ENCODE data around the gene WNK1. TPM values are rescaled to one million over a fixed set of nuclear protein-coding genes. Genes with fewer than 3 reads are reported as not detected.

WNK1 gene
- total RNA-seq, 2 experiments from 2014 or later: 162 to 170 TPM

DNA sequence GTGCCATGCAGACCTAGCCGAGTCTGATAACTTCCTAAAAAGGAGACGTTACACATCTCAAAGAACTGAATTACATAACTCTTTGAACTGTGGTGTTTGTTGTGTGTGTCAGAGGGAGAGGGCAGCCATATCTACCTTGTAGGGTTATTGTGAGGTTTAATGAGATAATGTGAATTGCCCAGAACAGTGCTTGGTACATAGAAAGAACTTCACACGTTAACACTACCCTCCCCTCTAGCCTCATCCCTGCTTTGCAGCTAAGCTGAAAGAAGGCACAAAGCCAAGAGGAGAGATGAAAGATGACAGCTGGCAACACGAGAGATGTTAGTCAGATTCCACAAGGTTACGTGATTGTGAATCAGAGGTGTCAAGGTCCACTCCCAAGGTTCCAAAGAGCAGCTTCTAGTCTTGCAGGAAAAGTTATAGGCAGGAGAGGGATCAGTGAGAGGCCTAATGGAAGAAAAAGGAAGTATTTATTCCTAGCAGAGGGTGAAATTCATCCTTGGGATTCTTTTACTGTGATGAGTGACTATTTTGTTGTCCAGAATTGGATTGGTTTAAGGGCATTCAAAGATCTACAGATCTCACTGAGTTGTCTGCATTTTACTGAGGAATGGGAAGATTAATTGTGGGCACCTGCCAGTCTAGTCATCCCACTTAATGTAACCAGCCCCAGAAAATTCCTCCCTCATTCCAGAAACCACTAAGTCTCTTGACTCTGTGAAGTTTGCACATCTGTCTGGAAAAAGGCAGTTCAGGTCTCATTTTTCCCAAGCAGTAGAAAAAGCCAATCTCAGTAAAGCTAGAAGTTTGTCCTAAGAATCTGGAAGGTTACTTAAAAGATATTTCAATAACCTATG, 25.9 kb upstream of the WNK1 start:
- no peak for DNase-seq
- ChIA-PET POLR2A (no interaction called here), CTCF (interaction anchor here (0.8 to 4.8 kb wide), 4 partner anchors 12 to 36 kb away, joined by 3 to 31 read pairs (median 6); partner anchors contain the start of gene WNK1)
- Mint-ChIP-seq H3K4me1 (peaks cover 71% of the 10 kb centered on the region), H3K4me3 (no peak overlapping the region), H3K27ac (no peak overlapping the region), H3K9me3 (peaks cover 12% of the 10 kb centered on the region), H3K27me3 (no peaks in the 10 kb centered on the region), H3K36me3 (ENCODE audit: low read depth) (peaks cover 27% of the 10 kb centered on the region)

- H3K4me3 Mint-ChIP-seq: no peak overlapping the region
- peaks cover 14% of the 10 kb centered on the region for H3K9me3 Mint-ChIP-seq
- ChIA-PET POLR2A (no interaction called here), CTCF (interaction anchor here (0.8 to 4.8 kb wide), 10 partner anchors 11 to 59 kb away, joined by 3 to 31 read pairs (median 3); partner anchors contain the start of gene WNK1)
- H3K27me3 Mint-ChIP-seq: no peaks in the 10 kb centered on the region
- peak overlapping the region; percentile 20 for H3K27ac Mint-ChIP-seq
- peaks cover 28% of the 10 kb centered on the region for H3K36me3 Mint-ChIP-seq (ENCODE audit: low read depth)
- H3K4me1 Mint-ChIP-seq: peaks cover 64% of the 10 kb centered on the region
- DNase-seq: no peak
Observed at GRCh38 chr12:727321-727720, 25.1 kb upstream of the WNK1 start.

DNA sequence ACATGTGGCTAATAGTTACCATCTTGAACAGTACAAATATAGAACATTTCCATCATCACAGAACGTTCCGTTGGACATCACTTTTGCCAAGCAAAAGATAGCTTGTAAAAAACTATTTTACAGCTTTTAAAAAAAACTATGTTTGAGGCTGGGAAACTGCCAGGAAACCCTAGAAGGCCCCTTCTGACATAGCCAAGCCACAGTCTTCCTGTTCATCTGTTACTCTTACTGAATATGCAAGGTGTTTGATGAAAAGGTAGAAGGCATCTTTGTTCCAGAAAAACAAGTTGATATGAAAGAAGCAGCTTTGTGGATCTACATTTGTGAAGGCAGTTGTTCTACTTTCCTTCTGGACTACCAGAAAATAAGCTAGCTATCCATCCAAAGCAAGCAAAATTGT, 23.6 kb upstream of the WNK1 start:
- Mint-ChIP-seq H3K4me3 (no peak overlapping the region), H3K4me1 (peaks cover 57% of the 10 kb centered on the region), H3K27me3 (no peaks in the 10 kb centered on the region), H3K9me3 (peaks cover 14% of the 10 kb centered on the region), H3K36me3 (ENCODE audit: low read depth) (peaks cover 28% of the 10 kb centered on the region), H3K27ac (peak overlapping the region; percentile 81)
- DNase-seq: peak; percentile 52
- ChIA-PET POLR2A (interaction anchor here (0.8 kb wide), 2 partner anchors 22 to 23 kb away, joined by 4 read pairs; partner anchors contain the start of gene WNK1), CTCF (interaction anchor here (0.9 to 4.8 kb wide), 10 partner anchors 10 to 276 kb away, joined by 3 to 31 read pairs (median 3); partner anchors contain the start of gene WNK1)

DNA sequence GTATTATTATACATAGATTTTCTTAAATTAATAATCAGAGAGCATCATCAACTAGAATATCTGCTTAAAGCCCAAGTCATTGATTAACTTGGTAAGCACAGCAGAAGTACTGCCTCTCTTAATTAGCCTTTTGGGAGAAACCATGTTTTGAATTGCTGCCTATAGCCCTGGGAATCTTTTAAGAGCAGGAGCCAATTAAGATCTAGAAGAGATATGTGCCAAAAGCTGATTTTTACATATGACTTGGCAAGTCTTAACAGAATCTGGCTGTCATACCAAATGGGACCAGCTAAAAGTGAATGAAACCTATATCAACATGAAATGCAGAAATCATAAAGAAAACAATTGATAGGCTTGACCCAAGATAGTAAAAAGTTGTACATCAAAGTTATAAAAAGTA, 23.2 kb upstream of the WNK1 start:
- peak overlapping the region; percentile 81 for H3K27ac Mint-ChIP-seq
- no peaks in the 10 kb centered on the region for H3K27me3 Mint-ChIP-seq
- no peak overlapping the region for H3K4me3 Mint-ChIP-seq
- peaks cover 53% of the 10 kb centered on the region for H3K4me1 Mint-ChIP-seq
- peaks cover 25% of the 10 kb centered on the region for H3K36me3 Mint-ChIP-seq (ENCODE audit: low read depth)
- no peak for DNase-seq
- CTCF ChIA-PET: interaction anchor here (0.7 to 4.8 kb wide), 11 partner anchors 9 to 277 kb away, joined by 3 to 31 read pairs (median 3); partner anchors contain the start of gene WNK1
- POLR2A ChIA-PET: no interaction called here
- peaks cover 14% of the 10 kb centered on the region for H3K9me3 Mint-ChIP-seq

- Mint-ChIP-seq H3K27me3 (no peaks in the 10 kb centered on the region), H3K4me3 (no peak overlapping the region), H3K36me3 (ENCODE audit: low read depth) (peaks cover 21% of the 10 kb centered on the region), H3K4me1 (peaks cover 41% of the 10 kb centered on the region), H3K27ac (no peak overlapping the region), H3K9me3 (peaks cover 12% of the 10 kb centered on the region)
- DNase-seq: no peak
- CTCF ChIA-PET: no interaction called here
- POLR2A ChIA-PET: no interaction called here
Observed at GRCh38 chr12:730550-730949, 21.8 kb upstream of the WNK1 start.

- Mint-ChIP-seq H3K9me3 (no peaks in the 10 kb centered on the region), H3K4me1 (peaks cover 7% of the 10 kb centered on the region), H3K4me3 (no peak overlapping the region), H3K36me3 (ENCODE audit: low read depth) (no peaks in the 10 kb centered on the region), H3K27me3 (peaks cover 2% of the 10 kb centered on the region), H3K27ac (no peak overlapping the region)
- DNase-seq: no peak
- ChIA-PET CTCF (interaction anchor here (0.7 to 7.0 kb wide), 5 partner anchors 10 to 55 kb away, joined by 3 to 62 read pairs (median 10); partner anchors contain the start of gene WNK1), POLR2A (no interaction called here)
Observed at GRCh38 chr12:737122-737739, 15.1 kb upstream of the WNK1 start.

DNA sequence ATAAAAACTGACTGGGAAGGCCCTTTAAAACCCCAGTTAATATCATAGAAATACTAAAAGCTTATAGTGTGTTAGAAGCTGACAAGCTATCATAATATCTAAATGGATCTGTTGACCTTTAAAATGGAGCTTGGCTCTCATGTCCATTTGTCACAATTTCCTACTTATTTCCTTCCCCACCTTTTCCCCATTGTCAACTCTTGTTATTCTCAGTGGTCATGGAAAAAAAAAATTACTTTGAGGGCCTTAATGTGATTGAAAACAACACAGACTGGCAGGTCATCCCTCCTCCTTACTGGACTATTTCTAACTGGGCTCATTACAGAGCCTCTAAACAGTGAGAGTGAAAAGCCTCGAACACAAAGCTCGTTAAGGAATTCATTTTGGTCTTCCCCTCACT, 13.7 kb upstream of the WNK1 start:
- Mint-ChIP-seq H3K4me1 (peaks cover 15% of the 10 kb centered on the region), H3K36me3 (ENCODE audit: low read depth) (no peaks in the 10 kb centered on the region), H3K27me3 (peaks cover 2% of the 10 kb centered on the region), H3K9me3 (no peaks in the 10 kb centered on the region), H3K4me3 (no peak overlapping the region), H3K27ac (no peak overlapping the region)
- ChIA-PET POLR2A (no interaction called here), CTCF (interaction anchor here (0.7 to 7.0 kb wide), 4 partner anchors 8 to 163 kb away, joined by 3 to 62 read pairs (median 8); partner anchors contain the start of gene WNK1)
- no peak for DNase-seq

GRCh38 chr12:739349-739748, 13.0 kb upstream of the WNK1 start:
- Mint-ChIP-seq H3K4me1 (peaks cover 21% of the 10 kb centered on the region), H3K9me3 (no peaks in the 10 kb centered on the region), H3K27ac (no peak overlapping the region), H3K27me3 (peaks cover 2% of the 10 kb centered on the region), H3K4me3 (no peak overlapping the region), H3K36me3 (ENCODE audit: low read depth) (no peaks in the 10 kb centered on the region)
- no peak for DNase-seq
- POLR2A ChIA-PET: no interaction called here
- CTCF ChIA-PET: interaction anchor here (0.6 to 7.0 kb wide), 5 partner anchors 8 to 164 kb away, joined by 3 to 62 read pairs (median 7); partner anchors contain the start of gene WNK1

GRCh38 chr12:740921-741320, 11.5 kb upstream of the WNK1 start:
- peaks cover 2% of the 10 kb centered on the region for H3K27me3 Mint-ChIP-seq
- H3K4me3 Mint-ChIP-seq: no peak overlapping the region
- no peaks in the 10 kb centered on the region for H3K36me3 Mint-ChIP-seq (ENCODE audit: low read depth)
- no peaks in the 10 kb centered on the region for H3K9me3 Mint-ChIP-seq
- CTCF ChIA-PET: interaction anchor here (0.6 to 7.0 kb wide), 7 partner anchors 8 to 124 kb away, joined by 3 to 62 read pairs (median 3); partner anchors contain the start of gene WNK1
- DNase-seq: no peak
- peaks cover 24% of the 10 kb centered on the region for H3K4me1 Mint-ChIP-seq
- POLR2A ChIA-PET: interaction anchor here (0.8 kb wide), 1 partner anchor 1439 kb away, joined by 3 read pairs; no protein-coding TSS in a partner anchor
- H3K27ac Mint-ChIP-seq: no peak overlapping the region

- ChIA-PET POLR2A (no interaction called here), CTCF (interaction anchor here (0.6 to 6.1 kb wide), 10 partner anchors 9 to 200 kb away, joined by 3 to 91 read pairs (median 12); partner anchors contain the start of gene RAD52)
- H3K9me3 Mint-ChIP-seq: no peaks in the 10 kb centered on the region
- no peak for DNase-seq
- H3K4me1 Mint-ChIP-seq: peaks cover 14% of the 10 kb centered on the region
- H3K27ac Mint-ChIP-seq: no peak overlapping the region
- H3K36me3 Mint-ChIP-seq (ENCODE audit: low read depth): peaks cover 14% of the 10 kb centered on the region
- H3K27me3 Mint-ChIP-seq: no peaks in the 10 kb centered on the region
- H3K4me3 Mint-ChIP-seq: no peak overlapping the region
Observed at GRCh38 chr12:749751-750270, 2.6 kb upstream of the WNK1 start.

DNA sequence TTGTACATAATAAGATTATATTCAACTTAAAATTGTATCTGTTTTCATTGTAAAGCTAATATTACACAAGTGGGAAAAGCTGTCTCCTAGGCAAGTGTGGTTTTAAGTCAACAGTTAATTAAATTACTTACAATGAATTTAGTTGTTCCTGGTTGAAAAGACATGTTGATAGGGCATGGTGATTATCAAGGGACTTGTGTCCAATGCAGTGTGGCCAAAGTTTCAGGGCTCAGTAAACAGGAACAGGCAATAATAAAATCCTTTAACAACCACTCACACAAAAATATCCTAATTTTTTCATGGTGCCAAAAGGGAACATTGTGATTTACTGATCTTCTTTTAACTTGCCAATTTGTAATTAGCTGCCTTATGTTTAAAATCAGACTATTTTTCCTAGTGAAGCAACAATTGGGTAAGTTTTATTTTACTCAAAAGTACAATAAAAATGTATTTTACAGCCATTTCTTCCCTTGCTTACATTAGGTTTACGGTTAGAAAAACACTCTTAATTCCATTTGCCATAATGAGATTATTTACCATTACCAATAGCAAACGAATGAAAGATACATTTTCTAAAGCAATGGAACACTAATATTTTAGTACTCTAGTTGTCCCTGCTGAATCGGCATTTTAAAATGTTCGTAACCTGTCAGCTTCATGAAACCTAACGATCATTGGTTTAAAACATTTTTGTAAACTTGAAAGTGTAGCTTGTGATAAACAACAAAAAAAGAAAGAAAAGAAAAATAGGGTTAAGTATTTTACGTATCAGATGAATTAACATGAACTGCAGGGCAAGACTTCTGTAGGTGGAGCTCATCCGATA, 1.8 kb upstream of the WNK1 start:
- CTCF ChIA-PET: interaction anchor here (0.6 to 6.1 kb wide), 51 partner anchors 9 to 937 kb away, joined by 3 to 91 read pairs (median 5); partner anchors contain the start of genes NINJ2 and RAD52
- Mint-ChIP-seq H3K4me3 (no peak overlapping the region), H3K9me3 (no peaks in the 10 kb centered on the region), H3K36me3 (ENCODE audit: low read depth) (peaks cover 20% of the 10 kb centered on the region), H3K27ac (no peak overlapping the region), H3K4me1 (peaks cover 13% of the 10 kb centered on the region), H3K27me3 (no peaks in the 10 kb centered on the region)
- POLR2A ChIA-PET: interaction anchor here (0.6 to 1.5 kb wide), 11 partner anchors 22 to 361 kb away, joined by 3 to 11 read pairs (median 4); partner anchors contain the start of gene KDM5A
- no peak for DNase-seq

All from activated CD4-positive, alpha-beta T cell treated with anti-CD3 and anti-CD28 coated beads, Interleukin-2, amount 10 ng/mL, durations not matched to agents 7 days and 5 days (primary cell).